GM10248 (cell line): ENCODE data around the gene SIM1.

Source experiments
- CTCF ChIA-PET: fragments of 300-600 bp; sonication (Branson Sonifier 250); formaldehyde crosslinking; extraction: SDS; loops from one replicate; lab custom pipeline; 2021; ENCODE audit warnings: antibody characterized with exemption; lab: Yijun Ruan, JAX
- POLR2A ChIA-PET: fragments of 350-650 bp; sonication (Branson Sonifier 250); formaldehyde crosslinking; extraction: SDS; loops from one replicate; lab custom pipeline; 2020; ENCODE audit warnings: antibody characterized with exemption; lab: Yijun Ruan, JAX
- DNase-seq: peaks from one replicate; pipeline ENCODE4 v3.0.0; 2012; ENCODE audit errors: extremely low spot score
- CTCF ChIP-seq: IDR thresholded peaks from 2 replicates; pipeline ENCODE4 v1.5.1; 2012; ENCODE audit warnings: mild to moderate bottlenecking, low read depth; ENCODE audit errors: extremely low read depth, missing control alignments, control extremely low read depth

Gene SIM1

GRCh38 chr6:100433726-100434435, 30.8 kb downstream of the SIM1 start:
- no peak for DNase-seq
- POLR2A ChIA-PET = no interaction called here
- TF ChIP-seq CTCF = no peak
- CTCF ChIA-PET = interaction anchor here (1.6 to 2.8 kb wide), 2 partner anchors 14 to 15 kb away, joined by 4 to 10 read pairs; no protein-coding TSS in a partner anchor

GRCh38 chr6:100432136-100432535, 32.6 kb downstream of the SIM1 start:
- no peak for DNase-seq
- TF ChIP-seq CTCF = no peak
- ChIA-PET POLR2A (no interaction called here), CTCF (interaction anchor here (2.8 kb wide), 1 partner anchor 12 kb away, joined by 10 read pairs; no protein-coding TSS in a partner anchor)

- no peak for TF ChIP-seq CTCF
- DNase-seq = no peak
- ChIA-PET POLR2A (no interaction called here), CTCF (interaction anchor here (2.8 kb wide), 1 partner anchor 11 kb away, joined by 10 read pairs; no protein-coding TSS in a partner anchor)
Measured at GRCh38 chr6:100430962-100431361, 33.8 kb downstream of the SIM1 start.

- ChIA-PET CTCF (interaction anchor here (1.8 kb wide), 1 partner anchor 12 kb away, joined by 5 read pairs; no protein-coding TSS in a partner anchor), POLR2A (no interaction called here)
- TF ChIP-seq CTCF = no peak
- no peak for DNase-seq
Measured at GRCh38 chr6:100427452-100427851, 37.3 kb downstream of the SIM1 start.

GRCh38 chr6:100426744-100427338, 37.9 kb downstream of the SIM1 start:
- CTCF ChIA-PET = interaction anchor here (1.8 kb wide), 1 partner anchor 13 kb away, joined by 5 read pairs; no protein-coding TSS in a partner anchor
- POLR2A ChIA-PET = no interaction called here
- DNase-seq = no peak
- no peak for TF ChIP-seq CTCF

- ChIA-PET CTCF (interaction anchor here (1.8 kb wide), 1 partner anchor 13 kb away, joined by 5 read pairs; no protein-coding TSS in a partner anchor), POLR2A (no interaction called here)
- DNase-seq = no peak
- TF ChIP-seq CTCF = no peak
Measured at GRCh38 chr6:100426241-100426640, 38.5 kb downstream of the SIM1 start.
